Fibroblast of peridontal ligament (primary cell): ENCODE measurements around the gene MOB3B.
A peak's percentile ranks its signal among the peaks of the same experiment; 100 is the strongest.

Source experiments
- DNase-seq: peaks from one replicate; pipeline ENCODE4 v3.0.0-alpha.2; 2010; ENCODE audit errors: extremely low read depth

MOB3B gene

GRCh38 chr9:27280249-27280648 is 249.4 kb downstream of the MOB3B start:
- DNase-seq, result no peak

- no peak for DNase-seq
Observed at GRCh38 chr9:27279611-27280010, 250.0 kb downstream of the MOB3B start.

- DNase-seq, result no peak
Observed at GRCh38 chr9:27278374-27278773, 251.2 kb downstream of the MOB3B start.

GRCh38 chr9:27276193-27277030 is 253.2 kb downstream of the MOB3B start:
- peak; percentile 77 for DNase-seq
